HG02610 (cell line): ENCODE data around the gene SIT1.
A peak's percentile ranks its signal among the peaks of the same experiment; 100 is the strongest.

Experiments used
- ATAC-seq: cut with Tn5 transposase; IDR thresholded peaks from one replicate; pipeline ENCODE4 v1.9.1; 2021; ENCODE audit warnings: mild to moderate bottlenecking, moderate library complexity; ENCODE audit not compliant: unreplicated experiment

The SIT1 gene, protein sequence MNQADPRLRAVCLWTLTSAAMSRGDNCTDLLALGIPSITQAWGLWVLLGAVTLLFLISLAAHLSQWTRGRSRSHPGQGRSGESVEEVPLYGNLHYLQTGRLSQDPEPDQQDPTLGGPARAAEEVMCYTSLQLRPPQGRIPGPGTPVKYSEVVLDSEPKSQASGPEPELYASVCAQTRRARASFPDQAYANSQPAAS

DNA sequence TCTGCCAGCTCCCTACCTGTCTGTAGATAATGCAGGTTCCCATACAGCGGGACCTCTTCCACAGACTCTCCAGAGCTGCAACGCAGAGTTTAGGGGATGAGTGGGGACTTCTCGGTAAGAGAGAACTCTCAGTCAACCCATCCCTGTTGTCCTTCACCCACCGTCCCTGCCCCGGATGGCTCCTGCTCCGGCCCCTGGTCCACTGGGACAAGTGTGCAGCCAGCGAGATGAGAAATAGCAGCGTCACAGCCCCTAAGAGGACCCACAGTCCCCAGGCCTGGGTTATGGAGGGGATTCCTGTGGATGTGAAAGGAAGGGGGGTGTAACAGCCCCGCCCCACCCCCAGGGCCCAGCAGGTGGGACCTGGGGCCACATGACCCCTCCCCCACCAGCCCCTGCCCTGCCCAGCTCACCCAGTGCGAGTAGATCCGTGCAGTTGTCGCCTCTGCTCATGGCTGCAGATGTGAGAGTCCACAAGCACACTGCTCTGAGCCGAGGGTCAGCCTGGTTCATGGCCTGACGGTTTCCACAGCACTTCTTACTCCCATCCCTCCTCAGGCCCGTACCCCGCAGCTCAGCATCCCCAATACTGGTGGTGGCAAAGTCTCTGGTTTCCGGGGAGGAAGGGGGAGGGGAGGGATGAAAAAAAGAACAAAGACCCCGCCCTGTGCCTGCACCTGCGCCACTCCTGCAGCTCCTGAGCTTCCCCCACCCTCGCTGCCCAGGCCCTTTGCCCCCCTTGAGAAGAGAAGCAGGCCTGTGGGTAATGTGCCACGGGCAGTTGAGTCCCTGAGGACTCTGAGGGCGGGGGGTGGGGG is at the start of gene SIT1:
SIT1 (minus strand) TSS at position 591 of the 818 bp plus-strand sequence; CDS start at position 513, 78 bp downstream.
- ATAC-seq, result no peak

GRCh38 chr9:35700031-35700430 is 49.3 kb upstream of the SIT1 start:
- ATAC-seq, result no peak

DNA sequence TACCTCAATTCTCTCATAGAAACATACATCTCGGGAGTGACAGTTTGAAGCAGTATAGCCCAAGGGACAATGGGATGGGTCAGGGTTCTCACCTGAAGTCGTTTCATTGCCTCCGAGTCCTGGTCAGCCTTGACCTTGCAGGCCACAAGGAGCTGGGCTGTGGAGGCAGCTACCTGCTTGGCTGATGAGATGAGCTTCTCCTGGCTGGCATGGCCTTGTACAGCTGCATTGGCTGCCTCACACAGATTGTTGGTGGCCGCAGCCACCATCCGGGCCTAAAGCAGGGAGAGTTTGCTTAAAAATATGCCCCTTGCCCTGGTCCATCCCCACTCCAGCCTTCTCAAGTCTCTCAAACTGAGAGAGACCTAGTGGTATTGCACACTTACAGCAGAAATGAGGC is 47.5 kb upstream of the SIT1 start:
- no peak for ATAC-seq

- ATAC-seq, result no peak
These were observed 46.8 kb upstream of the SIT1 start for GRCh38 chr9:35697486-35697885.

- peak; percentile 79 for ATAC-seq
These were observed 45.9 kb upstream of the SIT1 start for GRCh38 chr9:35696520-35697215.

- no peak for ATAC-seq
These were observed 45.2 kb upstream of the SIT1 start for GRCh38 chr9:35695943-35696401.

- no peak for ATAC-seq
These were observed 41.1 kb upstream of the SIT1 start for GRCh38 chr9:35691757-35692301.

DNA sequence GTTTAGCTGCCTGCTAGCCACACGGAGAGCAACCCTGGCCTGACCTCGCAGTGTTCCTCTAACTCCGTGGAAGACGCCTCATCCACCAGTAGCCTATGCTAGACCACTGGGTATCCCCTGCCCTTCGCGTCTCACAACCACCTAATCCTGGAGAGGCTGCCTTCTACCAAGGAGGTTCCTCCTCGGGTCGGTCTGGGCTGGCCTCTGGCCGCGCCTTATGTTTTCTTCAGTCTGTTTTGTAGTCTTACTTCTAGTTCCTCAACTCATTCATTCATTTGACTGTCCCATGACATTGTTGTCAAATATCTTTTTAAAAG is 40.6 kb upstream of the SIT1 start:
- no peak for ATAC-seq

DNA sequence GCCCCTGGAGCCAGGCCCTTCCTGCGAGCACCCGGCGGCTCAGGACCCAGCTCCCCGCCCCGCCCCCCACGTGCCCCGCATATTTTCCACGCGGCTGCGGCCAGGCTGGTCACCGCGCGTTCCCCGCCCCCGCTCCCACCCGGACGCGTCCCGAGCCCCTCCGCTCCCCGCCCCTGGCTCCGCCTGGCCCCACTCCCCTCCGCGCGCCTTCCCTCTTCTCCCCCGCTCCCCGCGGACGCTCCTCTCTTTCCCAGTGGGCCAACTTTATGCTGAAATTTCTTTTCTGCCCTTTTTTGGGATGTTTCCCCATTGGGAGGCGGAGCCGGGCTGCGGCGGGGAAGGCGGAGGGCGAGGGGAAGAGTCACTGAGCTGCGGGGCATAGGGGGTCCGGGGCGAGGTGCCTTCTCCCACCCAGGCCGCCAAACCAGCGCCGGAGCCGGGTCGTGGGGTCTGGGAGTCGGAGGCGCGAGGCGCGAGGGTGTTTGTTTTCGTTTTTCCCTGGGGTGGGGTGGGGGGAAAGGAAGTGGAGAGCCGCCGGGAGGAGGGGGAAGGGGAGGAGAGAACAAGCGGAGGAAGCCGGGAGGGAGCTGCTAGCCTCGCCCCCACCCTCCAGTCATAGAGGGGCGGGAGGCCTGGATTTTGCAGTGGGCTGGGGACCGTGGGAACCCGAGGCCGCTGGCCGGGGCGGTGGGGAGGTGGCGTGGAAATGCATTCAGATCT is 40.0 kb upstream of the SIT1 start:
- ATAC-seq, result no peak

- no peak for ATAC-seq
These were observed 39.5 kb upstream of the SIT1 start for GRCh38 chr9:35690294-35690613.

GRCh38 chr9:35689542-35690293 is 39.0 kb upstream of the SIT1 start, which contains the start of gene TPM2:
Gene TPM2, minus strand, starts transcription at chr9:35689925. Its CDS starts 108 bp downstream, at chr9:35689817.
- ATAC-seq, result no peak

DNA sequence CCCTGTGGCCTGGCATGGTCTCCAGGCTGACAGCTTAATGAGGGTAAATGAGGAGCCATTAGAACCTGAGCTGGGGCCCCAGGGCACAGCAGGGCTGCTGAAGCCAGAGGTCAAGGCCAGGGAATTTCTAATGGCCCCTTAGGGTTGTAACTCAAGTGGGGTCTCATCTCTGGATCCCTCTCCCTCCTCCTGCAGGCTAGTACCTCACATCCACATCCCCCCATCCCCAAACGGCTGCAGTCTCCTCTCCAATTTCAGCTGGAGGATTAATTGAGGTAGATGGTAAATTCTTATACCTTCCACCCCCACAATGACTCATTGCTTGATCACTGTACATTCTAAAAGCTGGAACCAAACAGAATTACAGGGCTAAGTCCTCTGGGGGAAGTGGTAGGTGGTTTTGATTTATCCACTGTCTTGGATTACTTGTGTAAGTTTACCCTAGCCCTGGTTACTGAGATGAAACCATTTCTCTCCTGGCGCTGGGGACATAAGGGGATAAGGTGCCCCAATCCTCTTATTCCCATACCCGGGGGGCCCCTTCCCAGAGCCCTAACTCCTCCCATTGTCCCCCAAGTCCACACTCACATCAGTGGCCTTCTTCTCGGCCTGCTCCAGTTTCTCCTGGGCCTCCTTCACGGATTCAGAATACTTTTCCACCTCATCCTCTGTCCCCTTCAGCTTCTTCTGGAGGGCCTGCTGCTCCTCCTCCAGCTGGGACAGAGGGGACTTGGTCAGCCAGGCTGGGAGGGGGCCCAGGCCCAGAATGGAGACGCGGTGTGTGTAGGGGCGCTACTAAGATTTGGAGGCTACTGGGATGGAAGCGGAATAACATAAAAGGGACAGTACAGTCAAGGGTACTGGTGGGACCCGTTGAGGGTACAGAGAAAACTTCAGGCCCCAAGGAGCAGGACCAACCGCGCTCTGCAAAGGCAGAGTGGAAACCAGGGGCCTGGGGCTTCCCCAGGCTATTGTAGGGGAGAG is 38.1 kb upstream of the SIT1 start:
- no peak for ATAC-seq

- no peak for ATAC-seq
These were observed 37.3 kb upstream of the SIT1 start for GRCh38 chr9:35687972-35688557.

GRCh38 chr9:35687306-35687705 is 36.6 kb upstream of the SIT1 start:
- ATAC-seq, result no peak

GRCh38 chr9:35686222-35687203 is 35.8 kb upstream of the SIT1 start:
- ATAC-seq, result no peak

GRCh38 chr9:35685506-35685905 is 34.8 kb upstream of the SIT1 start:
- no peak for ATAC-seq

DNA sequence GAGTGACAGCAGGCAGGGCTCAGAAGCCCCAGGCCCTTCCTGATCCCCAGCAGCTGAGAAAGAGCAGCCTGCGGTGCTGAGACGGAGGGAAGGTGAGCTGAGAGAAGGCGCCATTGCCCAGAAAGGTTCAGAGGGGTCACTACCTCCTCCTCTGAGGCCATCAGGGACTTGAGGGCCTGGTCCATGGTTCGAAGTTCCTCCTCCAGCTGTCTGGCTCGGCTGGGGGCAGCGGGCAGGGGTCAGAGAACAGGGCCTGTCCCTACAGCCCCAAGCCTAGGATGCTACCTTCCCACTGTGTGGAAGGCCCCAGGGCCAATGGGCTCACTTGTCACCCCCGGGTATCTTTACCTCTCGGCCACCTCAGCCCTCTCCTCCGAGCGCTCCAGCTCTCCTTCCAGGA is 34.2 kb upstream of the SIT1 start:
- ATAC-seq, result no peak

DNA sequence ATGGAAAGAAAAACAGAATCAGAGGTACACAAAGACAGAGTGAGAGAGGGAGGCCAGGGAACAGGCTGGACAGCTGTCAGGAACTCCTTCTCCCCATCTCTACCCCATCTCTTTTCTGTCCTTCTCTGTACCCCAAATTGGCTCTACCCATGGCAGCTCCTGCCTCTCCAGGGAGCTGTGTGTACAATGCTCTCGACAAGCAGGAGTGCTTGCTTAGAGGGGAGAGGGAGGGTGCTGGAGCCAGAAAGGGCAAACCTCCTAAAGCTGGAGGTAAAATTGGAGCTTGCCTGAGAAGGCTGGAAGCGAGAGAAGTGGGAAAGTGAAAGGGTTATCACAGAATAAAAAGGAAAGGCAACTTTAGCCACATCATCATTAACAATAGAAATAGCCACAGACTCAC is 32.6 kb upstream of the SIT1 start:
- no peak for ATAC-seq
